LoVo (cell line): ENCODE results near the gene CYGB.

ENCODE experiments used
- DNase-seq: peaks from one replicate; pipeline ENCODE4 v3.0.0-alpha.2; 2016; ENCODE audit warnings: low spot score

The CYGB gene

DNA sequence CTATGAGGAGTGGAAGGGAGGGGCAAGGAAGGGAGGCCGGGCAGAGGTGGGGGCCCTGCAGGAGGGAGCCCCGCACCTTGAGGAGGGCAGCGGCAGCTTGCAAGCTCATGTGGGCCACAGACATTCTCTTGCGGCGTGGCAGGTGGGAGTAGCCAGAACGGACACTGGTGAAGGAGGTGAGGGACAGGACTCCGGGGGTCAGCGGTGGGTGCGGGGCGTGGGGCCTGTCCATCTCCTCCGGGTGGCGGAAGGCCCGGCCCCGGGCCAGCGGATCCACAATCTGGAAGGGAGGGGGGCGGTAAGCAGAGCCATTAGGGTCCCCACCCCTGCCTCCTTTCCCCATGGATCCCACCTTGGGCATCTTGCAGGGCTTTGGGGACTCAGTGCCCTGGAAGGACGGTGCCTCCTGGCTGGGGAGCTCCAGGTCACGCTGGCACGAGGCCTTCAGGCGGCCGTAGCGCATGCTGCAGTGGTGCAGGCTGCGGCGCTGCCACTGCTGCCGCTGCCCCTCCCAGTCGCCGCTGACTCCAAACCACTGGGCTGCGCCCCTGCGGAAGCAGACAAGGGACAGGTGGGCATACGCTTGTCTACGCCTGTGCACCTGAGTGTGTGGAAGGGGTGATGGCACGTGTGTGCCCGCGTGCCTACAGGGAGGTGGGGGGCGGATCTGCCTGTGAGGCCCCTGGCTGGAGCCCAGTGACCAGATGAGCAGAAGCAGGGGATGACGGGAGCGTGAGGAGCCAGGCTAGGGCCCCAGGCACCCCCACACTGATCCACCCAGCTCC, 58.6 kb downstream of the CYGB start:
- no peak for DNase-seq

DNA sequence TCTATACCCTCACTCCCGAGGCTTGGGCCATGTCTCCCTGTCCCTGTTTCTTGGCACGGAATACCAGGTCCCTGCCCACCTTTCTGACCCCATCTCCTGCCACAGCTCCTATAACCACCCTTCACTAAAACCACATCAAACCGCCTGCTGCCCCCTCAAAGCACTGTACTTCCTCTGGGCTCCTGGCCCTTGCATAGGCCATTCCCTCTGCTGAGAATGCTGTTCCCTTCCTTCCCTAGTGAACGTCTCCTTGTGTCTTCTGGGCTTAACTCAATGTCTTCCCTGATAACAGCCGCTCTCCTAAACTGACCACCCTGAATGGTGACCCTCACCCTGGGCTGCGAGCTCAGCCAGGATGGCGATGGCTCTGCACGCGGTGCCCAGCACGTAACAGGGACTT, 59.4 kb downstream of the CYGB start:
- no peak for DNase-seq

DNA sequence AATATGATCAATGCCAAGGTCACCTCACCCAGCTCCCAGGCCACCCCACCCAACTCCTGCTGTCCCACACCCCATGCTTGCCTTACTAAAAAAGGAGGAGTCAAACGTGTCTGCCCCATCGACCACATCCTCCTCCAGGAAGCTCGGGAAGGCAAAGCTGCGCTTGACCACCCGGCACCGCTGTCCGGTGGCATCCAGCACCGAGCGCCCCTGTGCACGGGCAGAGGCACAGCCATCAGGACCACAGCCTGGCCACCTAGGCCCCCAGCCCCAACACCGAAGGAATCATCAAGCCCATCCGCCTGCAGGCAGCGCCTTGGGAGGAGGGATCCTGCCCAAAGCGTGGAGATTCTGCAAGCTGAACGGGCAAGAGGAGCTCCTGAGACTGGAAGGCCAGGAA, 59.9 kb downstream of the CYGB start:
- DNase-seq = no peak
